DOHH2 (cell line): ENCODE measurements around the gene TTC23L.

Source experiments
- H3F3A ChIP-seq: fragments of 200-600 bp; sonication (generic), shearing (Covaris generic); 2 replicates; pipeline ENCODE4 v1.6.0; 2016; ENCODE audit warnings: antibody characterized with exemption, mild to moderate bottlenecking; ENCODE audit not compliant: control insufficient read depth, insufficient read depth
- H3K27ac ChIP-seq: fragments of 200-600 bp; sonication (generic); 2 replicates; pipeline ENCODE4 v1.5.1; 2014; ENCODE audit warnings: low read depth, mild to moderate bottlenecking, low read length, moderate library complexity
- H3K27me3 ChIP-seq: fragments of 200-600 bp; sonication (generic); 2 replicates; pipeline ENCODE4 v1.6.1; 2014; ENCODE audit warnings: mild to moderate bottlenecking, low read length, mixed read lengths; ENCODE audit not compliant: control insufficient read depth
- H3K36me3 ChIP-seq: fragments of 200-600 bp; sonication (generic); 2 replicates; pipeline ENCODE4 v1.6.1; 2014; ENCODE audit warnings: mild to moderate bottlenecking, low read length, moderate library complexity, mixed read lengths; ENCODE audit not compliant: control insufficient read depth
- H3K4me1 ChIP-seq: fragments of 200-600 bp; sonication (generic); 2 replicates; pipeline ENCODE4 v1.6.1; 2014; ENCODE audit warnings: mild to moderate bottlenecking, low read length, mixed read lengths; ENCODE audit not compliant: control insufficient read depth
- H3K4me2 ChIP-seq: fragments of 200-600 bp; sonication (generic); 2 replicates; pipeline ENCODE4 v1.6.0; 2014; ENCODE audit warnings: mild to moderate bottlenecking, low read length, moderate library complexity
- H3K4me3 ChIP-seq: fragments of 200-600 bp; sonication (generic); 2 replicates; pipeline ENCODE4 v1.5.1; 2014; ENCODE audit warnings: mild to moderate bottlenecking, low read length, mixed read lengths
- H3K79me2 ChIP-seq: fragments of 200-600 bp; sonication (generic); 2 replicates; pipeline ENCODE4 v1.6.1; 2014; ENCODE audit warnings: mild to moderate bottlenecking, low read length, mixed read lengths; ENCODE audit not compliant: control insufficient read depth
- H3K9me2 ChIP-seq: fragments of 200-600 bp; sonication (generic); replicated peaks from 2 replicates; pipeline ENCODE4 v1.6.1; 2014; ENCODE audit warnings: mild to moderate bottlenecking, low read length, mixed read lengths; ENCODE audit not compliant: control insufficient read depth
- H3K9me3 ChIP-seq: fragments of 200-600 bp; sonication (generic); 2 replicates; pipeline ENCODE4 v1.6.1; 2014; ENCODE audit warnings: antibody characterized with exemption, low read length, mixed read lengths; ENCODE audit not compliant: control insufficient read depth, insufficient read depth
- H4K20me1 ChIP-seq: fragments of 200-600 bp; sonication (generic); 2 replicates; pipeline ENCODE4 v1.6.0; 2014; ENCODE audit warnings: low read depth, mild to moderate bottlenecking, antibody characterized with exemption, low read length, moderate library complexity; ENCODE audit not compliant: control insufficient read depth, insufficient read depth
- CTCF ChIP-seq: fragments of 200-600 bp; sonication (generic); IDR thresholded peaks from one replicate; pipeline ENCODE4 v1.5.1; 2014; ENCODE audit warnings: antibody characterized with exemption, mild to moderate bottlenecking, low read depth, low read length; ENCODE audit not compliant: poor library complexity, severe bottlenecking
- EZH2phosphoT487 ChIP-seq: fragments of 200-600 bp; sonication (generic); IDR thresholded peaks from 2 replicates; pipeline ENCODE4 v1.6.1; 2017; ENCODE audit warnings: borderline replicate concordance, mild to moderate bottlenecking, antibody characterized with exemption, low read length, moderate library complexity, mixed read lengths

TTC23L gene

GRCh38 chr5:34899066-34899465 is 60.1 kb downstream of the TTC23L start:
- H3K4me1 ChIP-seq = no peaks in the 10 kb centered on the region
- peaks cover 8% of the 10 kb centered on the region; the same call in 1 of the 2 replicates for H3K36me3 ChIP-seq
- H3K4me2 ChIP-seq = no peak overlapping the region
- no peaks in the 10 kb centered on the region for H3K9me3 ChIP-seq
- H3K27me3 ChIP-seq = no peaks in the 10 kb centered on the region
- no peak overlapping the region for H3K4me3 ChIP-seq
- no peaks in the 10 kb centered on the region for H3K9me2 ChIP-seq
- TF ChIP-seq CTCF = no peak
- TF ChIP-seq EZH2phosphoT487 = no peak
- no peaks in the 10 kb centered on the region for H3K79me2 ChIP-seq
- H4K20me1 ChIP-seq = no peaks in the 10 kb centered on the region
- H3K27ac ChIP-seq = no peak overlapping the region
- peaks cover 15% of the 10 kb centered on the region; the same call in 1 of the 2 replicates for H3F3A ChIP-seq

GRCh38 chr5:34900652-34901051 is 61.7 kb downstream of the TTC23L start:
- TF ChIP-seq EZH2phosphoT487 (no peak), CTCF (no peak)
- Histone ChIP-seq H3K27me3 (no peaks in the 10 kb centered on the region), H3K9me3 (no peaks in the 10 kb centered on the region), H3F3A (peaks cover 15% of the 10 kb centered on the region; the same call in 1 of the 2 replicates), H4K20me1 (no peaks in the 10 kb centered on the region), H3K79me2 (no peaks in the 10 kb centered on the region), H3K4me1 (no peaks in the 10 kb centered on the region), H3K36me3 (peaks cover 21% of the 10 kb centered on the region; the same call in 1 of the 2 replicates), H3K27ac (no peak overlapping the region), H3K4me2 (no peak overlapping the region), H3K9me2 (no peaks in the 10 kb centered on the region), H3K4me3 (no peak overlapping the region)

GRCh38 chr5:34903260-34903659 is 64.3 kb downstream of the TTC23L start:
- no peak for TF ChIP-seq CTCF
- no peak for TF ChIP-seq EZH2phosphoT487
- Histone ChIP-seq H3K9me2 (no peaks in the 10 kb centered on the region), H3K27ac (no peak overlapping the region), H3K4me1 (no peaks in the 10 kb centered on the region), H3K4me3 (no peak overlapping the region), H3K4me2 (no peak overlapping the region), H3F3A (peaks cover 15% of the 10 kb centered on the region; the same call in 1 of the 2 replicates), H3K36me3 (peaks cover 38% of the 10 kb centered on the region), H3K79me2 (no peaks in the 10 kb centered on the region), H3K27me3 (no peaks in the 10 kb centered on the region), H4K20me1 (no peaks in the 10 kb centered on the region), H3K9me3 (no peaks in the 10 kb centered on the region)

- Histone ChIP-seq H4K20me1 (no peaks in the 10 kb centered on the region), H3K4me3 (no peak overlapping the region), H3K79me2 (peaks cover 12% of the 10 kb centered on the region), H3F3A (peaks cover 6% of the 10 kb centered on the region; the same call in 1 of the 2 replicates), H3K4me1 (no peaks in the 10 kb centered on the region), H3K9me2 (no peaks in the 10 kb centered on the region), H3K4me2 (no peak overlapping the region), H3K27me3 (no peaks in the 10 kb centered on the region), H3K27ac (no peak overlapping the region), H3K9me3 (no peaks in the 10 kb centered on the region), H3K36me3 (peaks cover 61% of the 10 kb centered on the region)
- no peak for TF ChIP-seq EZH2phosphoT487
Observed at GRCh38 chr5:34905564-34905963, 66.6 kb downstream of the TTC23L start.
